H1 (cell line): Measurements from ENCODE around the gene DRAM1.

ENCODE experiments used
- CEBPB ChIP-seq: IDR thresholded peaks from 2 replicates; pipeline ENCODE4 v1.6.1; 2012; ENCODE audit warnings: low read depth, low read length
- CREB1 ChIP-seq: IDR thresholded peaks from 2 replicates; pipeline ENCODE4 v1.6.1; 2012; ENCODE audit warnings: inconsistent platforms
- CTCF ChIP-seq, 3 experiments: IDR thresholded peaks; 1 replicate in 2 of 3; 2 replicates in 1 of 3; pipeline versions ENCODE4 v1.5.1 to v1.6.1; 2011; ENCODE audit warnings: low read length in 3 of 3, mild to moderate bottlenecking in 3 of 3, inconsistent platforms in 2 of 3, low read depth in 1 of 3, moderate library complexity in 1 of 3; ENCODE audit not compliant: insufficient read depth in 1 of 3; ENCODE audit errors: control extremely low read depth in 1 of 3
- EP300 ChIP-seq, 2 experiments: IDR thresholded peaks; 1 replicate in 1 of 2; 2 replicates in 1 of 2; pipeline ENCODE4 v1.6.1; 2011 to 2012; ENCODE audit warnings: low read depth in 2 of 2, low read length in 2 of 2, mild to moderate bottlenecking in 2 of 2, borderline replicate concordance in 1 of 2, inconsistent platforms in 1 of 2, moderate library complexity in 1 of 2
- KDM1A ChIP-seq: fragments of 200-600, 300-600 bp; sonication (generic); IDR thresholded peaks from 2 replicates; pipeline ENCODE4 v1.7.1; 2016; ENCODE audit warnings: mild to moderate bottlenecking, low read length, borderline replicate concordance
- POLR2A ChIP-seq, 2 experiments: IDR thresholded peaks; 1 replicate in 1 of 2; 2 replicates in 1 of 2; pipeline ENCODE4 v1.6.1; 2011; ENCODE audit warnings: low read depth in 2 of 2, low read length in 2 of 2, mild to moderate bottlenecking in 2 of 2; ENCODE audit errors: control extremely low read depth in 1 of 2
- POLR2AphosphoS5 ChIP-seq: IDR thresholded peaks from 2 replicates; pipeline ENCODE4 v1.6.1; 2011; ENCODE audit warnings: low read depth, low read length
- SIRT6 ChIP-seq: IDR thresholded peaks from one replicate; pipeline ENCODE4 v1.7.1; 2012; ENCODE audit warnings: low read length, inconsistent platforms
- SIX5 ChIP-seq: IDR thresholded peaks from 2 replicates; pipeline ENCODE4 v1.6.1; 2011; ENCODE audit warnings: mild to moderate bottlenecking, low read depth, low read length
- SRF ChIP-seq: IDR thresholded peaks from 2 replicates; pipeline ENCODE4 v1.6.1; 2011; ENCODE audit warnings: mild to moderate bottlenecking, low read depth, low read length, moderate library complexity
- TAF1 ChIP-seq: IDR thresholded peaks from 2 replicates; pipeline ENCODE4 v1.6.1; 2011; ENCODE audit warnings: mild to moderate bottlenecking, low read depth, low read length
- ZNF274 ChIP-seq: IDR thresholded peaks from 2 replicates; pipeline ENCODE4 v1.7.0; 2012; ENCODE audit warnings: low read length, borderline replicate concordance; ENCODE audit errors: extremely low read depth

- TF ChIP-seq EP300 (IDR thresholded peaks at IDR 0.05; ENCODE audit: borderline replicate concordance in 1 of 2, low read depth in 2 of 2, low read length in 2 of 2) (no peak), CREB1 (no peak), CTCF (IDR thresholded peaks at IDR 0.05; ENCODE audit: control extremely low read depth in 1 of 3, insufficient read depth in 1 of 3, low read depth in 1 of 3, low read length in 3 of 3) (no peak), POLR2A (IDR thresholded peaks at IDR 0.05; ENCODE audit: control extremely low read depth in 1 of 2, low read depth in 2 of 2, low read length in 2 of 2) (no peak), SIRT6 (no peak), POLR2AphosphoS5 (no peak), TAF1 (no peak), KDM1A (no peak), SIX5 (no peak), ZNF274 (no peak), CEBPB (no peak), SRF (no peak)
These were observed 86.3 kb downstream of the DRAM1 start for GRCh38 chr12:101963697-101964096.
